NK-92 treated with Interleukin-12 subunit alpha and Interleukin-12 subunit beta, amount 100 ng/mL, for 24 hours (cell line): Measurements from ENCODE around the gene TPRG1.

ENCODE experiments used
- DNase-seq: peaks from one replicate; lab custom pipeline; 2025; lab: John Stamatoyannopoulos, UW

Gene TPRG1

GRCh38 chr3:189355481-189356201 is 183.9 kb downstream of the TPRG1 start:
- DNase-seq: no peak

GRCh38 chr3:189360291-189360690 is 188.5 kb downstream of the TPRG1 start:
- no peak for DNase-seq

- DNase-seq: no peak
Observed at GRCh38 chr3:189361103-189361835, 189.5 kb downstream of the TPRG1 start.

GRCh38 chr3:189363590-189364255 is 192.0 kb downstream of the TPRG1 start:
- DNase-seq: no peak

GRCh38 chr3:189365609-189366564 is 194.1 kb downstream of the TPRG1 start:
- no peak for DNase-seq

GRCh38 chr3:189368384-189368783 is 196.6 kb downstream of the TPRG1 start:
- DNase-seq: no peak

GRCh38 chr3:189369636-189370035 is 197.9 kb downstream of the TPRG1 start:
- no peak for DNase-seq

GRCh38 chr3:189372243-189372642 is 200.5 kb downstream of the TPRG1 start:
- DNase-seq: no peak
